Mucosa of rectum (tissue), 2 donors: ENCODE data around the gene FCER2.

Experiments
- H3K27ac ChIP-seq, 2 donors: one replicate each; pipeline ENCODE4 v1.7.0; 2013; ENCODE audit warnings: inconsistent platforms in 2 of 2, low read depth in 2 of 2, low read length in 2 of 2
- H3K27me3 ChIP-seq, 2 donors: one replicate each; pipeline ENCODE4 v1.7.0; 2013; ENCODE audit warnings: low read length in 2 of 2; ENCODE audit not compliant: control insufficient read depth in 2 of 2, insufficient read depth in 2 of 2
- H3K36me3 ChIP-seq, 2 donors: one replicate each; pipeline ENCODE4 v1.7.0; 2013; ENCODE audit warnings: low read length in 2 of 2; ENCODE audit not compliant: control insufficient read depth in 2 of 2, insufficient read depth in 2 of 2
- H3K4me1 ChIP-seq, 2 donors: one replicate each; pipeline ENCODE4 v1.7.0; 2013; ENCODE audit warnings: low read length in 2 of 2, mild to moderate bottlenecking in 1 of 2; ENCODE audit not compliant: control insufficient read depth in 2 of 2, insufficient read depth in 2 of 2
- H3K4me3 ChIP-seq, 2 donors: one replicate each; pipeline ENCODE4 v1.7.0; 2013; ENCODE audit warnings: low read length in 2 of 2
- H3K9ac ChIP-seq, 2 donors: one replicate each; pipeline ENCODE4 v1.7.0; 2013; ENCODE audit warnings: low read length in 2 of 2, low read depth in 1 of 2, mild to moderate bottlenecking in 1 of 2
- H3K9me3 ChIP-seq, 2 donors: one replicate each; pipeline ENCODE4 v1.7.0; 2013; ENCODE audit warnings: low read length in 2 of 2; ENCODE audit not compliant: control insufficient read depth in 2 of 2
- donor health status: healthy.
- donor health status: Normal muscosa, but diverticular disease.

FCER2 gene

DNA sequence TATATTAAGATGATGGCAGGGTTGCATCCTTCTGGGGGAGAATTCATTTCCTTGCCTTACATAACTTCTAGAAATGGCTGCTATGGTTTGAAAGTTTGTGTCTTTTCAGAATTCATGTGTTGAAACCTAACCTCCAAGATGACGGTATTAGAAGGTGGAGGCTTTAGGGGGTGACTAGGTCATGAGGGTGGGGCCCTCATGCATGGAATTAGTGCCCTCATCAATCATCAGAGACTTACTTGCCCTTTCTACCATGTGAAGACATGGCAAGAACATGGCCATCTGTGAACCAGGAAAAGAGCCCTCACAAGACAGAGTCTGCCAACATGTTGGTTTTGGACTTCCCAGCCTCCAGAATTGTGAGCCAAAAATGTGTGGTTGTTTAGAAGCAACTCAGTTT, 14.8 kb upstream of the FCER2 start:
- Histone ChIP-seq H3K9me3 (no peaks in the 10 kb centered on the region), H3K4me1 (peaks cover 0 to 2% of the 10 kb centered on the region in 2 donors), H3K27me3 (no peaks in the 10 kb centered on the region), H3K27ac (no peak overlapping the region), H3K36me3 (no peaks in the 10 kb centered on the region), H3K4me3 (no peak overlapping the region), H3K9ac (no peak overlapping the region)

- no peaks in the 10 kb centered on the region for H3K9me3 ChIP-seq
- H3K27ac ChIP-seq = no peak overlapping the region
- no peaks in the 10 kb centered on the region for H3K36me3 ChIP-seq
- peaks cover 0 to 2% of the 10 kb centered on the region in 2 donors for H3K4me1 ChIP-seq
- no peaks in the 10 kb centered on the region for H3K27me3 ChIP-seq
- H3K4me3 ChIP-seq = no peak overlapping the region
- no peak overlapping the region for H3K9ac ChIP-seq
Measured at GRCh38 chr19:7715671-7716070, 13.7 kb upstream of the FCER2 start.

GRCh38 chr19:7710616-7711015, 8.7 kb upstream of the FCER2 start:
- no peaks in the 10 kb centered on the region for H3K27me3 ChIP-seq
- H3K4me1 ChIP-seq = peaks cover 0 to 5% of the 10 kb centered on the region in 2 donors
- H3K36me3 ChIP-seq = no peaks in the 10 kb centered on the region
- no peak overlapping the region for H3K9ac ChIP-seq
- no peak overlapping the region for H3K4me3 ChIP-seq
- H3K9me3 ChIP-seq = no peaks in the 10 kb centered on the region
- no peak overlapping the region for H3K27ac ChIP-seq

GRCh38 chr19:7709932-7710460, 8.1 kb upstream of the FCER2 start:
- H3K27me3 ChIP-seq = no peaks in the 10 kb centered on the region
- H3K9ac ChIP-seq = no peak overlapping the region
- no peaks in the 10 kb centered on the region for H3K36me3 ChIP-seq
- peaks cover 0 to 5% of the 10 kb centered on the region in 2 donors for H3K4me1 ChIP-seq
- no peaks in the 10 kb centered on the region for H3K9me3 ChIP-seq
- no peak overlapping the region for H3K4me3 ChIP-seq
- no peak overlapping the region for H3K27ac ChIP-seq

- Histone ChIP-seq H3K36me3 (no peaks in the 10 kb centered on the region), H3K9me3 (no peaks in the 10 kb centered on the region), H3K9ac (peak overlapping the region in 1 of 2 donors; percentile 24), H3K4me3 (no peak overlapping the region), H3K4me1 (peaks cover 0 to 5% of the 10 kb centered on the region in 2 donors), H3K27ac (peak overlapping the region in 1 of 2 donors; percentile 68), H3K27me3 (no peaks in the 10 kb centered on the region)
Measured at GRCh38 chr19:7706955-7707456, 5.1 kb upstream of the FCER2 start.

DNA sequence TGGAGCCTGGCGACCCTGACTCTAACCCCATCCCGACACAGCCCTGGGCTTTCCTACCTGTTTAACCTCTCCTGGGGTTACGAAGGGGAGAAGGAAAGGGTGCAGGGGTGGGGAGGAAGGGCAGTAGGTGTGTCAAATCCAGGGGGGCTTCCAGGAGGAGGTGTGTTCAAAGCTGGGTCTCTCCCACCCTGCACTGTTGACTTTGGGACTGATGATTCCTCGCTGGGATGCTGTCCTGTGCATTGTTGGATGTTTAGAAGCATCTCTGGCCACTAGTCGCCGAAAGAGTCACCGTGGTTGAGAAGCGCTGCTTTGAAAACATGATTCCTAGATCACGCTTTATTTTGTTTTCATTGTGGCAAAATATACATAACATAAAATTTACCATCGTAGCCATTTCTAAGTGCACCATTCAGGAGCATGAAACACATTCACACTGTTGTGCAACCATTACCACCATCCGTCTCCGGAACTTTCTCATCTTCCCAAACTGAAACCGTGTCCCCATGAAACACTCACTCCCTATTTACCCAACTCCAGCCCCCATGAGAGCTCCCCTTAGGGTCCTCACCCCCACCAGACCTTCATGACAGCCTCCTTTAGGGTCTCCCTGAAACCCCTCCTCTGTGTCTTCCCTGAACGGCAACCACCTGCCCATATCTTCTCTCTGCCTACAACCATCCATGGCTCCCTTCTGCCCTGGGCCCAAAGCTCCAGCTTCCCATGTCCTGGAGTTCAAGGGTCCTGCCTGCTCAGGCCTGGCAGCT, 4.4 kb upstream of the FCER2 start:
- Histone ChIP-seq H3K9me3 (no peaks in the 10 kb centered on the region), H3K27me3 (no peaks in the 10 kb centered on the region), H3K36me3 (no peaks in the 10 kb centered on the region), H3K9ac (peak overlapping the region in 1 of 2 donors; percentile 24), H3K4me3 (peak overlapping the region in 1 of 2 donors; percentile 23), H3K4me1 (peaks cover 0 to 5% of the 10 kb centered on the region in 2 donors), H3K27ac (peak overlapping the region; percentile 17 to 68)

DNA sequence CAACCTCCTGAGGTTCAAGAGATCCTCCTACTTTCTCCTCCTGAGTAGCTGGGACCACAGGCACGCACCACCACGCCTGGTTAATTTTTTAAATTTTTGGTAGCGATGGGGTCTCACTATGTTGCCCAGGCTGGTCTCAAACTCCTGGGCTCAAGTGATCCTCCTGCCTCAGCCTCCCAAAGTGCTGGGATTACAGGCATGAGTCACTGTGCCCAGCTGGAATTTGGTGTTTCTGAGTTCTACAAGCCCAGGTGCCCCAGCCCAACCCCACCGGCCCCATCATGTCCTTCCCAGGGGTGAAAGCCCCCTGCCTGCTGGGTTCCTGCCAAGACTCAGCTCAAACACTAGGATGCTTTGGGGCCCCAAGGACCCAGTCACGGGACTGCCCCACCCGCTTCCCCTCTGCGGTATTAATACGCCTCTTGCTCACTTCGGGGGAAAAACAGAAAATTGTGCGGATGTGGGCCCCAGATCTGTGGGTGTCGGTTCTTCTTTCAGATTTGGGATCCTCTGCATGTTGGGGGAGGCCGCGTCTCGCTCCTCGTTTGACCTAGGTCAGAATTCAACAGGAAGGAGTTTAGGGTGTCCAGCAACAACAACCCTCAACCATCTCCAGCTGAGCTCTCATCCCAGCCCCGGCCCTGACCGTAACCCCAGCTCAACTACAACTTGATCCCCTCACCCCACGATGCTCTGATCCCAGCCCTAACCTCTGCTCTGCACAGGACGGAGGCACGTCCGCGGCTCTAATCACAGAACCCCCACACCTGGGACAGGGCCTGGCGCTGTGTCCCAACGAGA, 3.7 kb upstream of the FCER2 start:
- H3K27ac ChIP-seq = peak overlapping the region; percentile 17 to 68
- peaks cover 0 to 5% of the 10 kb centered on the region in 2 donors for H3K4me1 ChIP-seq
- H3K4me3 ChIP-seq = no peak overlapping the region
- no peaks in the 10 kb centered on the region for H3K36me3 ChIP-seq
- no peaks in the 10 kb centered on the region for H3K27me3 ChIP-seq
- H3K9me3 ChIP-seq = no peaks in the 10 kb centered on the region
- H3K9ac ChIP-seq = no peak overlapping the region

GRCh38 chr19:7704280-7705060, 2.5 kb upstream of the FCER2 start:
- Histone ChIP-seq H3K9me3 (no peaks in the 10 kb centered on the region), H3K9ac (no peak overlapping the region), H3K27ac (no peak overlapping the region), H3K4me1 (peaks cover 0 to 5% of the 10 kb centered on the region in 2 donors), H3K36me3 (no peaks in the 10 kb centered on the region), H3K4me3 (no peak overlapping the region), H3K27me3 (no peaks in the 10 kb centered on the region)

- no peak overlapping the region for H3K27ac ChIP-seq
- H3K27me3 ChIP-seq = no peaks in the 10 kb centered on the region
- peaks cover 0 to 5% of the 10 kb centered on the region in 2 donors for H3K4me1 ChIP-seq
- H3K36me3 ChIP-seq = no peaks in the 10 kb centered on the region
- H3K9me3 ChIP-seq = no peaks in the 10 kb centered on the region
- no peak overlapping the region for H3K4me3 ChIP-seq
- H3K9ac ChIP-seq = no peak overlapping the region
Measured at GRCh38 chr19:7703332-7703731, 1.4 kb upstream of the FCER2 start.
